Endothelial cell of umbilical vein (primary cell): Measurements from ENCODE around the gene DDX11.
"Not testable (repeated sequence)": the region's sequence is repeated elsewhere in the genome, so short reads cannot be mapped to it uniquely, and the experiment has no call there.

ENCODE experiments used
- CTCF ChIP-seq, 2 donors: IDR thresholded peaks; 1 replicate in 1 of 2; 2 replicates in 1 of 2; pipeline ENCODE4 v1.5.1; 2011; ENCODE audit warnings: low read length in 2 of 2, mild to moderate bottlenecking in 2 of 2, moderate library complexity in 2 of 2, control low read depth in 1 of 2, inconsistent platforms in 1 of 2, low read depth in 1 of 2; ENCODE audit not compliant: insufficient read depth in 1 of 2; ENCODE audit errors: extremely low read depth in 1 of 2
- POLR2AphosphoS5 ChIP-seq: IDR thresholded peaks from 2 replicates; pipeline ENCODE4 v1.6.1; 2012; ENCODE audit warnings: low read depth, mild to moderate bottlenecking, control low read depth, low read length, moderate library complexity; ENCODE audit not compliant: insufficient read depth

- TF ChIP-seq POLR2AphosphoS5; CTCF (IDR thresholded peaks at IDR 0.05; ENCODE audit: extremely low read depth in 1 of 2, insufficient read depth in 1 of 2, low read depth in 1 of 2, low read length in 2 of 2): not testable (repeated sequence)
These were observed 50.5 kb downstream of the DDX11 start for GRCh38 chr12:31124158-31124557.
